Uterus (tissue), 4 donors: ENCODE data around the gene ZNF862. TPM values are rescaled to one million over a fixed set of nuclear protein-coding genes. Genes with fewer than 3 reads are reported as not detected.

ENCODE experiments used
- DNase-seq, 2 donors: peaks; one replicate each; pipeline ENCODE4 v3.0.0-alpha.2; 2019 to 2020
- H3K27ac ChIP-seq, 2 donors: fragments of 200-600 bp; sonication (generic); 1 replicate in 1 of 2; 2 replicates in 1 of 2; pipeline ENCODE4 v1.5.1; 2016 to 2018
- H3K27me3 ChIP-seq, 2 donors: fragments of 200-600 bp; sonication (generic); one replicate each; pipeline ENCODE4 v1.5.1; 2018 to 2019; ENCODE audit warnings: control low read depth in 1 of 2
- H3K36me3 ChIP-seq, 2 donors: fragments of 200-600 bp; sonication (generic); one replicate each; pipeline ENCODE4 v1.5.1; 2019; ENCODE audit warnings: control low read depth in 1 of 2
- H3K4me1 ChIP-seq, 2 donors: fragments of 200-600 bp; sonication (generic); one replicate each; pipeline ENCODE4 v1.5.1; 2018 to 2019; ENCODE audit warnings: control low read depth in 1 of 2
- H3K4me3 ChIP-seq, 2 donors: fragments of 200-600 bp; sonication (generic); 1 replicate in 1 of 2; 2 replicates in 1 of 2; pipeline ENCODE4 v1.5.1; 2018 to 2019; ENCODE audit warnings: mild to moderate bottlenecking in 1 of 2
- H3K9me3 ChIP-seq, 2 donors: fragments of 200-600 bp; sonication (generic); one replicate each; pipeline ENCODE4 v1.5.1; 2019; ENCODE audit warnings: control low read depth in 1 of 2
- CTCF ChIP-seq, 4 experiments: fragments of 200-600 bp in 2 of 4; fragments of 450-650 bp in 2 of 4; sonication (generic) in 2 of 4; IDR thresholded peaks; one replicate each; pipeline ENCODE4 v1.5.1; 2016 to 2019; ENCODE audit warnings: antibody characterized with exemption in 4 of 4, mild to moderate bottlenecking in 2 of 4, moderate library complexity in 1 of 4
- POLR2A ChIP-seq, 2 donors: fragments of 450-650 bp; IDR thresholded peaks; one replicate each; pipeline ENCODE4 v1.6.1; 2016; ENCODE audit warnings: antibody characterized with exemption in 2 of 2, mild to moderate bottlenecking in 1 of 2, moderate library complexity in 1 of 2
- intact Hi-C: fragments of 100-400 bp; cut with DNase I; formaldehyde crosslinking; loops from one replicate; pipeline ENCODE4 v1.15.1; 2023; ENCODE audit warnings: low total_unique reads
- total RNA-seq, 4 donors: library from RNA; depleted of rRNA in 3 of 4; stranded (reverse); fragments of >200 nt in 3 of 4; gene quantifications; one replicate each; pipeline versions ENCODE4 v1.1.0 to v1.2.4, GENCODE V29; 2014 to 2023
- donor health status: DM: yes; HTN: yes; CAD: no.

Gene ZNF862
- total RNA-seq, 4 donors from 2014 or later = 1.8 to 39.4 (median 14.6) TPM

- TF ChIP-seq POLR2A (IDR thresholded peaks at IDR 0.05) (no peak), CTCF (IDR thresholded peaks at IDR 0.05) (no peak)
- intact Hi-C loops = loop anchor here (10.0 kb wide), 1 partner anchor 59 kb away; the partner anchor contains the start of gene ZNF467
These were observed 4.6 kb upstream of the ZNF862 start for GRCh38 chr7:149833495-149834130.

DNA sequence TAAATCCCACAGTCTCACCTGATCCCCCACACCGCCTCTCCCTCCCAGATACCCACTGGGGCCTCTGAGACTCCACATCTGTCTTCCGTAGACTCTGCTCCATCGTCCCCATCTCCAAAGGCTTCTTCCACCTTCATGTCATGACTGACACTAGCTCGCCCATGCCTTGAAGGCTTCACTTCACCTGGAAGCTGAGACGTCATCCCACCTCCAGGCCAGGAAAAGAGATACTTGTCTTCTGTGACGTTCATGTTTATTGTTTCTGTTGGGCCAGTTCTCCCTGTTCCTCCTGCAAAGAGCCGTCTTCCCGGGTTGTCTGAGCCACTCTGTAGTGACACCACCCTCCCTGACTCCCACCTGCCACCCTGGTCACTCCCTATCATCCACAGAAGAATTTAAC lies 3.6 kb upstream of the ZNF862 start:
- Histone ChIP-seq H3K36me3 (no peaks in the 10 kb centered on the region), H3K9me3 (no peaks in the 10 kb centered on the region), H3K4me1 (no peaks in the 10 kb centered on the region), H3K4me3 (no peak overlapping the region), H3K27ac (no peak overlapping the region), H3K27me3 (no peaks in the 10 kb centered on the region)
- DNase-seq = no peak
- intact Hi-C loops = loop anchor here (10.0 kb wide), 1 partner anchor 60 kb away; the partner anchor contains the start of gene ZNF467
- TF ChIP-seq CTCF (IDR thresholded peaks at IDR 0.05) (no peak), POLR2A (IDR thresholded peaks at IDR 0.05) (no peak)

More at GRCh38 chr7:149833495-149834130, 4.6 kb upstream of the ZNF862 start:
- Histone ChIP-seq H3K36me3 (no peaks in the 10 kb centered on the region), H3K27ac (no peak overlapping the region), H3K27me3 (no peaks in the 10 kb centered on the region), H3K9me3 (no peaks in the 10 kb centered on the region), H3K4me3 (no peak overlapping the region), H3K4me1 (no peaks in the 10 kb centered on the region)
- DNase-seq = peak; percentile 7 to 8

DNA sequence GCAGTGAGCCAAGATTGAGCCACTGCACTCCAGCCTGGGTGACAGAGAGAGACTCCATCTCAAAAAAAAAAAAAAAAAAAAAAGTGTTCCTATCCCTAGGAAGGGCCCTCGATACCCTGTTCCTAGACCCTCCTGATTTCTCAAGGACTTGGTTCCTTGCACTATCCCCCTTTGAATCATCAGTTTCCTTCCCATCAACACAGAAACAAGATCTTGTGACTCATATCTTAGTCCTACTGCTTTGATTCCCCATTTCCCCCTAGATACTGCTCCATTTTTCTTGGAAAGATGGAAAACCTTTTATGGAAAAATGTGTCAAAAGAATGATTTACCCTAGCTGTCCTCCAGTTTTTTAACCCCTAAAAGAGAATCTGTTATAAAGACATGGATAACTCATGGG lies 1.7 kb upstream of the ZNF862 start:
- H3K27ac ChIP-seq = no peak overlapping the region
- H3K36me3 ChIP-seq = no peaks in the 10 kb centered on the region
- no peak overlapping the region for H3K4me3 ChIP-seq
- no peaks in the 10 kb centered on the region for H3K4me1 ChIP-seq
- H3K9me3 ChIP-seq = no peaks in the 10 kb centered on the region
- DNase-seq = no peak
- no peaks in the 10 kb centered on the region for H3K27me3 ChIP-seq
- intact Hi-C loops = loop anchor here (5.0 to 10.0 kb wide), 2 partner anchors 62 to 124 kb away; partner anchors contain the start of gene ZNF467
- TF ChIP-seq POLR2A (IDR thresholded peaks at IDR 0.05) (no peak), CTCF (IDR thresholded peaks at IDR 0.05) (no peak)

GRCh38 chr7:149837564-149838223 lies 481 bp upstream of the ZNF862 start:
- peak overlapping the region in 1 of 2 donors; percentile 61 for H3K4me3 ChIP-seq
- no peaks in the 10 kb centered on the region for H3K4me1 ChIP-seq
- H3K36me3 ChIP-seq = no peaks in the 10 kb centered on the region
- DNase-seq = peak in 1 of 2 donors; percentile 12
- H3K9me3 ChIP-seq = no peaks in the 10 kb centered on the region
- TF ChIP-seq CTCF (IDR thresholded peaks at IDR 0.05) (no peak), POLR2A (IDR thresholded peaks at IDR 0.05) (no peak)
- intact Hi-C loops = loop anchor here (5.0 to 10.0 kb wide), 2 partner anchors 63 to 125 kb away; partner anchors contain the start of gene ZNF467
- no peaks in the 10 kb centered on the region for H3K27me3 ChIP-seq
- peak overlapping the region in 1 of 2 donors; percentile 96 for H3K27ac ChIP-seq

DNA sequence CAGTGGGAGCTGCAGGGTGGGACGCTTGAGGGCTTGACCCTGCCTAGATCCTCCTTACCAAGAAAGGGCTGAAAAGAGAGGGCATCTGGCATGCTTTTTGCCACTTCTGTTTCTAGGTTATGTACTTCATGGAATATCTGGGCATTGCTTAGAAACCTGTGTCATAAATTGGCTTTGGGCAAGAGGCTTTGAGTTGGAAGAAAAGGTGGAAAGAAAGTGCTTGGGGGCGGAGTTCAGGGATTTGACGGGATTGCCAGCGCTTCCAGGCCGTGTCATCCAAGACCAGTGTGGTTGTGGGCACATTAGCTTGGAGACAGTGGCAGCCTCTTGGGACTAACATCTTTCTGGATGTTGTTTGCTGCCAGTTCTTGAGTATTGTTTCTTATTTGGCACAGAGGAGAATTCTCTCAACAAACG lies 825 bp downstream of the ZNF862 start:
- TF ChIP-seq CTCF (IDR thresholded peaks at IDR 0.05) (no peak), POLR2A (IDR thresholded peaks at IDR 0.05) (no peak)
- peak overlapping the region; percentile 83 to 96 for H3K27ac ChIP-seq
- intact Hi-C loops = loop anchor here (5.0 to 10.0 kb wide), 2 partner anchors 64 to 127 kb away; partner anchors contain the start of gene ZNF467

More for the DNA sequence above, 825 bp downstream of the ZNF862 start:
- DNase-seq = no peak
- Histone ChIP-seq H3K36me3 (no peaks in the 10 kb centered on the region), H3K27me3 (no peaks in the 10 kb centered on the region), H3K4me1 (no peaks in the 10 kb centered on the region), H3K9me3 (no peaks in the 10 kb centered on the region), H3K4me3 (peak overlapping the region; percentile 61 to 90)
